ENCODE measurements around the gene RNU1-3. TPM values are rescaled to one million over a fixed set of nuclear protein-coding genes. Genes with fewer than 3 reads are reported as not detected.
"Not testable (repeated sequence)": the region's sequence is repeated elsewhere in the genome, so short reads cannot be mapped to it uniquely, and the experiment has no call there.

Gene RNU1-3
- total and polyA plus RNA-seq, 12 donors: under 0.01 to 5,330 (median 1,268) TPM; not detected in 4

DNA sequence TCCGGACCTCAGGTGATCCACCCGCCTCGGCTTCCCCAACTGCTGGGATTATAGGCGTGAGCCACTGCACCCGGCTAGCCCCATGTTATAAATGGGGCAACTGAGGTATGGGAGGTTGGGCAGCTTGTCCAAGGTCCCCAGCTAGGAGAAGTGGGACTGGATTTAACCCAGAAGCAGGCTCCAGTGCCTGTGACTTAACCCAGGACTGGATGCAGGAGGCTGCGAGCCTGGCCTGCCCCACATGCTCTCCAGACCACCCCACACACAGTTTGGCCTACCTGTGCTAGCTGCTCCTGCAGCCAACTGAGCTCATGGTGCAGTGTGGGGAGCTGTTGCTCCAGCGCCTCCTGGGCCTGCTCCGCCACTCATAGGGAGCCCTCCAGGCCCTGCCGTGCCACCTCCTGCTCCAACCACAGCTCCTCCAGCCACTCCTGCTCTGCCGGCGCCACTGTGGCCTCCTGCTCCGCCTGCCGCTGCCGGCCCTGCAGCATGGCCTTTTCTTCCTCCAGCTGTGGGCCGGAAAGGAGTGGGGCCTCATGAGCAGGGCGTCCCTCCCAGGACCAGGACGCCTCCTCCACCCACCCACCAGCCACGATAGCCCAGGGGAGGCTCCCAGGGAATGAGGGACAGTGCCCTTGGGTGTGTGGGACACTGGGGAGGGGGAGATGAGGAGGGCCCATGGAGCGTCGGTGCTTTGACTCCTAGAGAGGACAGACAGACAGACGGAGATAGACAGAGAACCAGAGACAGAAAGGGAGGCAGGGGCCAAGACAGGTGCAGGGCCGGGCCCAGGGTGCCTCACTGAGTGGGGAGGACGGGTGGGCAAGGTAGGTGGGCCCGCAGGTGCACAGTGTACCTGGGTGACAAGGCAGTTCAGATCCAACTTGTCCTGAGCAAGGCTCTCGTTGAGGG is 41.0 kb downstream of the RNU1-3 start:
- no peak overlapping the region for H3K27ac ChIP-seq
- intact Hi-C loops (cut with DNase I): no loop called here
- TF ChIP-seq POLR2A (IDR thresholded peaks at IDR 0.05) (no peak), CTCF (IDR thresholded peaks at IDR 0.05) (no peak)
- peaks cover 0 to 4% of the 10 kb centered on the region in 2 donors for H3K4me1 ChIP-seq (replicated peaks in 1 of 2)
- no peaks in the 10 kb centered on the region for H3K9me3 ChIP-seq (replicated peaks in 1 of 3)
- no peak overlapping the region for H3K4me3 ChIP-seq
- no peaks in the 10 kb centered on the region for H3K27me3 ChIP-seq
- DNase-seq: peak in 4 of 7 donors; percentile 14 to 57 (median 44)
- peaks cover 0 to 75% of the 10 kb centered on the region in 2 donors for H3K36me3 ChIP-seq (replicated peaks in 1 of 2)
- whole genome bisulfite sequencing, 4 donors: 90 to 94% (median 91%) methylated on average over 25 of the region's 25 CpGs

GRCh38 chr1:16623812-16624719 is 42.7 kb downstream of the RNU1-3 start:
- intact Hi-C loops (cut with DNase I): loop anchor here in 1 of 2 donors (2.0 kb wide), 1 partner anchor 323 kb away; no protein-coding TSS in a partner anchor
- H3K9me3 ChIP-seq (replicated peaks in 1 of 3); H3K4me1 ChIP-seq (replicated peaks in 1 of 2); H3K4me3 ChIP-seq; H3K27me3 ChIP-seq: not testable (repeated sequence)
- WGBS, 4 donors: 79 to 88% (median 84%) methylated on average over 27 of the region's 27 CpGs
- DNase-seq: peak in 6 of 7 donors; percentile 47 to 80 (median 66)
- H3K36me3 ChIP-seq (replicated peaks in 1 of 2): peaks cover 0 to 58% of the 10 kb centered on the region in 2 donors
- H3K27ac ChIP-seq: peak overlapping the region in 2 of 5 donors; percentile 48 to 70

- peak; percentile 80 to 97 (median 88) for DNase-seq
- 53 to 71% (median 59%) methylated on average over 7 of the region's 7 CpGs for WGBS, 4 donors
- not testable (repeated sequence) for H3K9me3 ChIP-seq (replicated peaks in 1 of 3); H3K27me3 ChIP-seq; H3K4me3 ChIP-seq; H3K4me1 ChIP-seq (replicated peaks in 1 of 2)
- peaks cover 0 to 51% of the 10 kb centered on the region in 2 donors for H3K36me3 ChIP-seq (replicated peaks in 1 of 2)
- intact Hi-C loops (cut with DNase I): loop anchor here in 1 of 2 donors (2.0 kb wide), 1 partner anchor 323 kb away; no protein-coding TSS in a partner anchor
- H3K27ac ChIP-seq: peak overlapping the region in 2 of 5 donors; percentile 48 to 70
Measured at GRCh38 chr1:16623337-16623736, 43.4 kb downstream of the RNU1-3 start.

DNA sequence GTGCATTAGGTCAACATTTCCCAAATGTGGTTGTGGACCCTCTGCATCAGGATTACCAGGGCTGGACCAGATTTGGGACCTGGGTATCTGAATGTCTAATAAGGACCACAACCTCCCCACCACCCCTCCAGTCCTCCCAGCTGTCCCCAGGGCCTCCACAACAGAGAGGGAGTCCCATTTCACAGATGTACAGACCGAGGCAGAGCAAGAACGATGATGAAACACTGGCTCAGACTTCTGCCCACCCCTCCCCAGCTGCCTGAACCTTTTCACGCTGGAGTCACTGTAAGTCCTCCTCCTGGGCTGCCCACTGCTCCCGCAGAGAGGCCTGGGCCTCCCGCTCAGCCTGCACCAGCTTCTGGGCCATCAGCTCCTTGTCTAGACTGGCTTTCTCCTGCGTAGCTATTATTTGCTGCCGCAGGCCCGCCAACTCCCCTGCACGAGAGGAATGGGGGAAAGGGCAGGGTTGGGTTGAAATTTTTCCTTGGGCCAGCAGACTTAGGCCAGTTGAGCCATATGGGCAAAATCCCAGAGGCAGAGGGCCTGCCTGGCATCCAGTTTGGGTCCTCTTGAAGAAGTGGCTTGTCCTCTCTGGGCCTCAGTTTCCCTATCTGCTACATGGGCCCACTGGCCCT is 45.0 kb downstream of the RNU1-3 start:
- intact Hi-C loops (cut with DNase I): loop anchor here in 1 of 2 donors (2.0 kb wide), 1 partner anchor 325 kb away; no protein-coding TSS in a partner anchor
- 87 to 90% (median 89%) methylated on average over 9 of the region's 9 CpGs for WGBS, 4 donors
- DNase-seq: peak in 5 of 7 donors; percentile 29 to 65 (median 42)

DNA sequence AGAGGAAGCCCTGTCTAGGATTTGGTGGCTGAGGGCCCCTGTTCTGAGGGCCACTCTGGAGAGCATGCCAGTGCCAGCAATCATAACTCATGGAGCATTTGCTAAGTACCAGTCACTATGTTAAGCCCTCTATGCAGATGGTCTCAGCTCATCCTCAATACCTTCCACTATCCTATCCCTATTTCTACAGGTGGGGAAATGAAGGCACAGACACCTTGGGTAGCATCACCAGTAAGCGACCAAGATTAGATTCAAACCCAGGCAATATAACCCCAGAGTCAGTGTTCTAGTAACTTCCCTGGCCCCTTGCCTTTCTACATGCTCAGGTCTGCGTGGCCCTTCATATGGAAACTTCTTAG is 45.5 kb downstream of the RNU1-3 start:
- Histone ChIP-seq H3K36me3 (replicated peaks in 1 of 2) (peaks cover 0 to 37% of the 10 kb centered on the region in 2 donors), H3K4me3 (no peak overlapping the region), H3K27me3 (no peaks in the 10 kb centered on the region), H3K27ac (peak overlapping the region in 3 of 5 donors; percentile 4 to 37 (median 8)), H3K9me3 (replicated peaks in 1 of 3) (no peaks in the 10 kb centered on the region), H3K4me1 (replicated peaks in 1 of 2) (peaks cover 0 to 4% of the 10 kb centered on the region in 2 donors)
- intact Hi-C loops (cut with DNase I): no loop called here
- 84 to 89% (median 86%) methylated on average over 2 of the region's 2 CpGs for WGBS, 4 donors
- DNase-seq: peak in 1 of 7 donors; percentile 38
- TF ChIP-seq CTCF (IDR thresholded peaks at IDR 0.05): peak in 2 of 6 experiments; percentile 2 to 25
- no peak for TF ChIP-seq POLR2A (IDR thresholded peaks at IDR 0.05)

More for the DNA sequence above, 45.0 kb downstream of the RNU1-3 start:
- Histone ChIP-seq H3K36me3 (replicated peaks in 1 of 2) (peaks cover 0 to 41% of the 10 kb centered on the region in 2 donors), H3K27ac (peak overlapping the region in 1 of 5 donors; percentile 37)
- H3K4me1 ChIP-seq (replicated peaks in 1 of 2); H3K9me3 ChIP-seq (replicated peaks in 1 of 3); H3K27me3 ChIP-seq; H3K4me3 ChIP-seq: not testable (repeated sequence)

GRCh38 chr1:16619803-16620501 is 46.8 kb downstream of the RNU1-3 start:
- H3K36me3 ChIP-seq (replicated peaks in 1 of 2): peaks cover 0 to 25% of the 10 kb centered on the region in 2 donors
- H3K9me3 ChIP-seq (replicated peaks in 1 of 3); H3K4me3 ChIP-seq; intact Hi-C loops (cut with DNase I); H3K27ac ChIP-seq; H3K27me3 ChIP-seq; H3K4me1 ChIP-seq (replicated peaks in 1 of 2): not testable (repeated sequence)
- WGBS, 4 donors: 84 to 91% (median 90%) methylated on average over 21 of the region's 21 CpGs
- peak in 5 of 7 donors; percentile 35 to 70 (median 43) for DNase-seq
